ENCODE data around the gene ITPR1. TPM values are rescaled to one million over a fixed set of nuclear protein-coding genes. Genes with fewer than 3 reads are reported as not detected.

ITPR1 gene
- total RNA-seq, 1 experiment from 2014 or later, result 48.5 TPM

DNA sequence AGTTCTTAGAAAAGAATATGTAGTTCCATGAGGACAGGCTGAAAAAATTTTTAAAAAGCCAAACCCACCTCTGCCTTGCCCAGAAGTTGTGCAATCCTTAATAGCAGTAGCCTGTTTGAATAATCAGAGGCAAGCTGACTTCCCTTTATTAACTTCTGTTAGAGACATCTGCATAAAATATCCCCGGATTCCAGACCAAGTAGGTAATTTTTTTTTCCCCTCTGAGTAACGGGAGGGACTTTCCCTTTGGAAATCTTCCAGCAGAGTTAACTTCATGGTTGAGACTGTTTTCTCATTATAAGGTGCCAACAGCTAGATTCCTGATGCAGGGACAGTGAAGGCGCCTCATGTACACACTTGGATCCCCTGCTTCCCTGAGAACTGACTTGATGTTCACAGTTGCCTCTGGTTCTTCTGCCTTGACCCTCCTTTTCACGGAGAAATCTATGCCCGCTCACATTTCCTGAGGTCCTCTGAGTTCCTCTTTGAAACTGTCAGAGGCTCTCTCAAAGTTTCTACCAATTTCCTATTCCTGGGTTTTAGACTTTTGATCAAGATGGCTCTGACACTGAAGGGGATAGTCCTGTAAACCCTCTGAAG lies 258.5 kb downstream of the ITPR1 start:
- Histone ChIP-seq H3K9ac (ENCODE audit: low read length) (no peak overlapping the region), H3K4me3 (ENCODE audit: low read length) (no peak overlapping the region), H2AFZ (ENCODE audit: low read length) (no peak overlapping the region), H3K36me3 (ENCODE audit: low read depth, low read length) (no peaks in the 10 kb centered on the region), H3K27ac (ENCODE audit: low read length) (0 out of 2 replicates have a peak overlapping the region, but pooled peaks have one; percentile 5), H3F3A (ENCODE audit: low read length, unreplicated experiment) (no peaks in the 10 kb centered on the region), H4K20me1 (ENCODE audit: low read length) (no peaks in the 10 kb centered on the region), H3K9me3 (ENCODE audit: low read length) (no peaks in the 10 kb centered on the region), H3K27me3 (ENCODE audit: low read length) (no peaks in the 10 kb centered on the region), H3K79me2 (ENCODE audit: low read length) (no peaks in the 10 kb centered on the region), H3K4me1 (ENCODE audit: insufficient read depth, low read length) (peaks cover 11% of the 10 kb centered on the region), H3K4me2 (ENCODE audit: low read length) (no peak overlapping the region), H3K9me2 (replicated peaks; ENCODE audit: low read length) (no peaks in the 10 kb centered on the region)
- POLR2A ChIA-PET (ENCODE audit: unreplicated experiment), result no interaction called here
- intact Hi-C loops (cut with micrococcal nuclease), result no loop called here
- TF ChIP-seq EZH2phosphoT487 (IDR thresholded peaks at IDR 0.05; ENCODE audit: borderline replicate concordance, low read length) (no peak), EZH2 (IDR thresholded peaks at IDR 0.05; ENCODE audit: low read length, unreplicated experiment) (no peak)
- TF ChIP-seq, protein P1, sequence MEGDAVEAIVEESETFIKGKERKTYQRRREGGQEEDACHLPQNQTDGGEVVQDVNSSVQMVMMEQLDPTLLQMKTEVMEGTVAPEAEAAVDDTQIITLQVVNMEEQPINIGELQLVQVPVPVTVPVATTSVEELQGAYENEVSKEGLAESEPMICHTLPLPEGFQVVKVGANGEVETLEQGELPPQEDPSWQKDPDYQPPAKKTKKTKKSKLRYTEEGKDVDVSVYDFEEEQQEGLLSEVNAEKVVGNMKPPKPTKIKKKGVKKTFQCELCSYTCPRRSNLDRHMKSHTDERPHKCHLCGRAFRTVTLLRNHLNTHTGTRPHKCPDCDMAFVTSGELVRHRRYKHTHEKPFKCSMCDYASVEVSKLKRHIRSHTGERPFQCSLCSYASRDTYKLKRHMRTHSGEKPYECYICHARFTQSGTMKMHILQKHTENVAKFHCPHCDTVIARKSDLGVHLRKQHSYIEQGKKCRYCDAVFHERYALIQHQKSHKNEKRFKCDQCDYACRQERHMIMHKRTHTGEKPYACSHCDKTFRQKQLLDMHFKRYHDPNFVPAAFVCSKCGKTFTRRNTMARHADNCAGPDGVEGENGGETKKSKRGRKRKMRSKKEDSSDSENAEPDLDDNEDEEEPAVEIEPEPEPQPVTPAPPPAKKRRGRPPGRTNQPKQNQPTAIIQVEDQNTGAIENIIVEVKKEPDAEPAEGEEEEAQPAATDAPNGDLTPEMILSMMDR (conservative IDR thresholded peaks at IDR 0.05; ENCODE audit: low read depth, low read length), result no peak
- ATAC-seq, result no peak
- no TSS peak for BruUV-seq (replicated peaks)
- CTCF ChIA-PET, result interaction anchor here (0.5 kb wide), 1 partner anchor 31 kb away, joined by 3 read pairs; no protein-coding TSS in a partner anchor
- peak; percentile 32 for DNase-seq

DNA sequence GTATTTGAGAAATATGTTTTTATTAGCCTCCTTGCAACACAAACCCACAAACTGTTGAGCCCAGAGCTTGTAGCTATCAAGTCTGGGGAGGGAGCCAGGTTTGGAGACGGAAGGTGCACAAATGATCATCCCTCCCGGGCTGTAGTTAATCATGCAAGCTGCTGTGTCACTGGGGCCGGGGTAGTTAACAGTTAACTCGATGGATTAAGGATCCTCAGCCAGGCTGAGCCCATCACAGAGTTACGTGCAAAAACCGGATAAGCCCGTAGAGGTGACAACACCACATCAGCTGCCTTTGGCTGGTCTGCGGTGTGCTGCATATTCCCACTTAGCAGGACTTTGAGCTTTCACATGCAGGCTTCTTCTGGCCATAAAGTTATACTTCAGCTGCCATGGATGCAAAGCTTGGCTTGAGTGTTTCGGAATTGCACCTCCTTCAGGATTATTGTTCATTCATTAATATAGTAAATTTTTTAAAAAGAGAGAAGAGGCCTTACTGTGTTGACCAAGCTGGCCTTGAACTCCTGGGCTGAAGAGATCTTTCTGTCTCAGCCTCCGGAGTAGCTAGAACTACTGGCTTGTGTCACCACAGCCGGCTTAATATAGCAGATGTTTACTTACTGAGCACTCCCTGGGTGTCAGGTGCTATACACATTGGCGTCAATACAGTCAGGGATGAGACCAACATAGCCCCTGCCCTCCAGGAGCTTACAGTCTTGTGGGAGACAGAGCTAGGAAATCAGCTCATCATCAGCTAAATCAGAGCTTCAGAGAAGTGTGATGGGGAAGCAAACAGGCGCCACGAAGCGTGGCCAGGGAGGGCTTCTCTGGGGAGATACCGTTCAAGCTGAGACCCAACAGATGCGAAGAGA lies 259.3 kb downstream of the ITPR1 start:
- no peaks in the 10 kb centered on the region for H3K9me2 ChIP-seq (replicated peaks; ENCODE audit: low read length)
- no peak overlapping the region for H3K4me3 ChIP-seq (ENCODE audit: low read length)
- no peak overlapping the region for H3K27ac ChIP-seq (ENCODE audit: low read length)
- no peaks in the 10 kb centered on the region for H3K79me2 ChIP-seq (ENCODE audit: low read length)
- intact Hi-C loops (cut with micrococcal nuclease), result no loop called here
- no peak for DNase-seq
- no peaks in the 10 kb centered on the region for H4K20me1 ChIP-seq (ENCODE audit: low read length)
- no peaks in the 10 kb centered on the region for H3K9me3 ChIP-seq (ENCODE audit: low read length)
- no TSS peak for BruUV-seq (replicated peaks)
- H3K36me3 ChIP-seq (ENCODE audit: low read depth, low read length), result no peaks in the 10 kb centered on the region
- ATAC-seq, result no peak
- H3K9ac ChIP-seq (ENCODE audit: low read length), result no peak overlapping the region
- CTCF ChIA-PET, result interaction anchor here (0.5 kb wide), 1 partner anchor 32 kb away, joined by 3 read pairs; no protein-coding TSS in a partner anchor
- no peak overlapping the region for H2AFZ ChIP-seq (ENCODE audit: low read length)
- H3K4me1 ChIP-seq (ENCODE audit: insufficient read depth, low read length), result peaks cover 11% of the 10 kb centered on the region
- H3K4me2 ChIP-seq (ENCODE audit: low read length), result no peak overlapping the region
- POLR2A ChIA-PET (ENCODE audit: unreplicated experiment), result no interaction called here
- H3F3A ChIP-seq (ENCODE audit: low read length, unreplicated experiment), result no peaks in the 10 kb centered on the region
- TF ChIP-seq, protein P1 (conservative IDR thresholded peaks at IDR 0.05; ENCODE audit: low read depth, low read length), result no peak
- TF ChIP-seq EZH2phosphoT487 (IDR thresholded peaks at IDR 0.05; ENCODE audit: borderline replicate concordance, low read length) (no peak), EZH2 (IDR thresholded peaks at IDR 0.05; ENCODE audit: low read length, unreplicated experiment) (no peak)
- H3K27me3 ChIP-seq (ENCODE audit: low read length), result no peaks in the 10 kb centered on the region
